K562 (cell line): ENCODE data around the gene SART3. TPM values are rescaled to one million over a fixed set of nuclear protein-coding genes. Genes with fewer than 3 reads are reported as not detected.

Experiments used
- ATAC-seq: fragments of 200-7000 bp; cut with Tn5 transposase; 3 replicates; pipeline ENCODE4 v1.9.1; 2020; ENCODE audit warnings: moderate library complexity
- BruUV-seq: library from RNA; stranded (reverse); fragments of 400-500 nt; replicated peaks from 2 replicates; lab custom pipeline; 2021; lab: Mats Ljungman, UMichigan
- CTCF ChIA-PET: fragments of 300-600 bp; formaldehyde crosslinking; extraction: SDS; loops from one replicate; lab custom pipeline; 2021; ENCODE audit warnings: low intra/inter-chr PET ratio; lab: Yijun Ruan, JAX
- POLR2A ChIA-PET: fragments of 300-600, 350-650 bp; sonication (Branson Sonifier 250); formaldehyde crosslinking; extraction: SDS; loops from one replicate; lab custom pipeline; 2021; ENCODE audit warnings: antibody characterized with exemption, inconsistent platforms; lab: Yijun Ruan, JAX
- DNase-seq, 4 experiments: peaks; one replicate each; pipeline versions ENCODE4 v3.0.0 to v3.0.0-alpha.2; 2011 to 2018; ENCODE audit warnings: low spot score in 3 of 4, mixed read lengths in 3 of 4; ENCODE audit errors: extremely low read depth in 1 of 4
- FAIRE-seq: peaks from 2 replicates; lab custom pipeline; 2011; peaks lifted over from hg19 to GRCh38; lab: Jason Lieb, UNC
- H2AFZ ChIP-seq: 2 replicates; pipeline ENCODE4 v1.6.0; 2011; ENCODE audit warnings: low read depth, low read length, control low read depth, inconsistent platforms
- H3K27ac ChIP-seq: fragments of 200-600 bp; 3 replicates; pipeline ENCODE4 v1.8.0; 2011; ENCODE audit warnings: low read depth, mild to moderate bottlenecking, control low read depth, inconsistent platforms, low read length, moderate library complexity, mixed read lengths; ENCODE audit errors: extremely low read depth
- H3K27me3 ChIP-seq, 2 experiments: fragments of 300-600 bp in 1 of 2; 2 replicates in 1 of 2; 3 replicates in 1 of 2; pipeline versions ENCODE4 v1.6.0 to v1.8.0; 2011; ENCODE audit warnings: inconsistent platforms in 2 of 2, low read length in 2 of 2, mild to moderate bottlenecking in 1 of 2, mixed read lengths in 1 of 2, moderate library complexity in 1 of 2; ENCODE audit not compliant: control insufficient read depth in 2 of 2, insufficient read depth in 2 of 2
- H3K36me3 ChIP-seq: fragments of 300-600 bp; 3 replicates; pipeline ENCODE4 v1.8.0; 2011; ENCODE audit warnings: mild to moderate bottlenecking, low read length, inconsistent platforms; ENCODE audit not compliant: control insufficient read depth, insufficient read depth
- H3K4me1 ChIP-seq, 2 experiments: fragments of 200-600 bp in 1 of 2; replicated peaks in 1 of 2; 2 replicates in 1 of 2; 3 replicates in 1 of 2; pipeline versions ENCODE4 v1.5.1 to v1.8.0; 2011; ENCODE audit warnings: inconsistent platforms in 2 of 2, low read length in 2 of 2, mild to moderate bottlenecking in 1 of 2, mixed read lengths in 1 of 2, moderate library complexity in 1 of 2; ENCODE audit not compliant: control insufficient read depth in 2 of 2, insufficient read depth in 2 of 2
- H3K4me2 ChIP-seq: 2 replicates; pipeline ENCODE4 v1.6.1; 2011; ENCODE audit warnings: low read length, control low read depth, inconsistent platforms, mixed read lengths; ENCODE audit not compliant: insufficient read depth
- H3K4me3 ChIP-seq: fragments of 200-600 bp; sonication (generic), shearing (Covaris generic); 2 replicates; pipeline ENCODE4 v1.5.1; 2016; ENCODE audit warnings: control low read depth, inconsistent platforms
- H3K79me2 ChIP-seq: fragments of 200-600 bp; 3 replicates; pipeline ENCODE4 v1.8.0; 2011; ENCODE audit warnings: low read length, inconsistent platforms; ENCODE audit not compliant: control insufficient read depth, insufficient read depth
- H3K9ac ChIP-seq, 2 experiments: 2 replicates each; pipeline versions ENCODE4 v1.6.0 to v1.6.1; 2011; ENCODE audit warnings: low read depth in 2 of 2, low read length in 2 of 2, control low read depth in 1 of 2, inconsistent platforms in 1 of 2, mild to moderate bottlenecking in 1 of 2, mixed read lengths in 1 of 2; ENCODE audit not compliant: insufficient read depth in 1 of 2
- H3K9me1 ChIP-seq: one replicate; pipeline ENCODE4 v1.6.0; 2011; ENCODE audit warnings: inconsistent platforms, mild to moderate bottlenecking, low read length, moderate library complexity; ENCODE audit not compliant: control insufficient read depth, insufficient read depth
- H3K9me3 ChIP-seq: replicated peaks from 2 replicates; pipeline ENCODE4 v1.5.1; 2011; ENCODE audit warnings: low read depth, low read length, inconsistent platforms; ENCODE audit not compliant: control insufficient read depth, insufficient read depth
- H4K20me1 ChIP-seq: replicated peaks from 2 replicates; pipeline ENCODE4 v1.6.1; 2011; ENCODE audit warnings: low read length, inconsistent platforms, mixed read lengths; ENCODE audit not compliant: control insufficient read depth, insufficient read depth
- BCOR ChIP-seq: fragments of 450-650 bp; IDR thresholded peaks from 2 replicates; pipeline ENCODE4 v1.6.1; 2016
- PHF20 ChIP-seq: fragments of 450-650 bp; IDR thresholded peaks from 2 replicates; pipeline ENCODE4 v1.6.1; 2018; ENCODE audit not compliant: partially characterized antibody
- SNRNP70 ChIP-seq: fragments of 200-400 bp; formaldehyde crosslinking; optimal IDR thresholded peaks from 2 replicates; pipeline ENCODE3; 2017; ENCODE audit warnings: low read depth, low read length
- ZC3H4 ChIP-seq: sonication (generic); formaldehyde crosslinking; IDR thresholded peaks from 2 replicates; pipeline ENCODE4 v1.9.0; 2021; ENCODE audit warnings: missing genetic modification reagents, borderline replicate concordance
- ZNF280B ChIP-seq: fragments of 250-450 bp; sonication (Bioruptor Pico); IDR thresholded peaks from 2 replicates; pipeline ENCODE4 v1.5.1; 2021; ENCODE audit warnings: mild to moderate bottlenecking
- ZNF445 ChIP-seq: fragments of 250-450 bp; sonication (Bioruptor Pico); IDR thresholded peaks from 2 replicates; pipeline ENCODE4 v1.4.0; 2020; ENCODE audit warnings: low read depth, mild to moderate bottlenecking, moderate library complexity
- WGBS: fragments of 100-300 bp; shearing (Covaris generic); methylation state at CpG from one replicate; pipeline ENCODE4 v1.1.6; 2016; ENCODE audit warnings: low coverage, mixed read lengths; ENCODE audit not compliant: insufficient coverage; ENCODE audit errors: missing lambda C conversion rate; 5-methylcytosine and 5-hydroxymethylcytosine counted together
- in situ Hi-C: fragments of 300-500 bp; cut with MboI; formaldehyde crosslinking; loops from 4 replicates; pipeline ENCODE4 v1.15.0; 2018; ENCODE audit warnings: inconsistent platforms, mixed read lengths
- intact Hi-C: fragments of 100-400 bp; cut with micrococcal nuclease; formaldehyde crosslinking; loops from 2 replicates; pipeline ENCODE4 v1.14.2; 2022
- polyA plus RNA-seq, 8 experiments: library from polyadenylated mRNA; depleted of rRNA in 4 of 8; stranded (reverse) in 5 of 8; unstranded in 3 of 8; fragments of >200 nt; fragmentation: Nextera tagmentation in 2 of 8; fragmentation: Illumina TruSeq in 1 of 8; extraction: Ambion mirVana in 2 of 8; extraction: Trizol in 1 of 8; gene quantifications; 2 replicates each; pipeline versions ENCODE4 v1.2.1 to v1.2.3, GENCODE V29; 2011 to 2014; ENCODE audit warnings: inconsistent platforms in 1 of 8, missing spikeins in 1 of 8
- total RNA-seq, 7 experiments: library from RNA; depleted of rRNA in 6 of 7; stranded (reverse); fragments of >200 nt in 6 of 7; fragmentation: Illumina TruSeq in 2 of 7; extraction: Trizol in 2 of 7; gene quantifications; 2 replicates each; pipeline versions ENCODE4 v1.2.1 to v1.2.3, GENCODE V29; 2011 to 2021; ENCODE audit warnings: low replicate concordance in 1 of 7
- TF ChIP-seq, protein P1 (sequence below): sonication (generic); formaldehyde crosslinking; IDR thresholded peaks from 2 replicates; pipeline ENCODE4 v1.5.0; 2020; ENCODE audit warnings: missing genetic modification reagents

SART3 gene
- total and polyA plus RNA-seq, 9 of the 15 experiments (the other 6 are each of a cell fraction or from before 2014, with no cell fraction given) = 8.9 to 167 (median 56.7) TPM

DNA sequence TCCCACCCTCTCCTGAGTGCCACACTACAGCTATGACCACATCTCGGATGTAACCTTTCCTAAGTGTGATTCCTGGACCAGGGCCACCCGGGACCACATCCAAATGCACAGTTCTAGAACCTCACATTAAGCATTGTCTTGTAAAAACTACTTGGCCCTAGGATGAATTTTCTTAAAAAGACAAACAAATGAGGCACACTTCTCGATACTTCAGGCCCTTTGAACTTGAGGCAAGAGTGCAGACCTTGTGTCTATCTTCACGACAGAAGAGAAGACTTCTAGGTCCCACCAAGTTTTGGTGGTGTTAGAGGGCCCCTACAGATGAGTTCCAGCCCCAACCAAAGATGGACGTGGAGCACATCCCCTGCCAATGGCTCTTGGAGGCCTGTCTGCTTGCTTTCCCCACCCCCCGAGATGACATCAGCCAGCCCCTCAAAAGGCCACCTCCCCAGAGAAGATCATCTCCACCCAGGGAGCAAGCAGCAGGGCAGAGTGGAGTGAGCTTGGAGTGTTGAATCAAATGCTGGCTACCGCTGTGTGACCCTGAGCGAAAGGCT, 10.7 kb upstream of the SART3 start:
- POLR2A ChIA-PET = interaction anchor here (1.2 to 2.7 kb wide), 2 partner anchors 11 to 120 kb away, joined by 3 to 15 read pairs; partner anchors contain the start of gene SART3
- in situ Hi-C loops = no loop called here
- CTCF ChIA-PET = no interaction called here
- no peaks in the 10 kb centered on the region for H3K27me3 ChIP-seq
- 22% methylated on average over 8 of the region's 8 CpGs for WGBS
- no peak overlapping the region for H3K9ac ChIP-seq
- no peaks in the 10 kb centered on the region for H3K9me3 ChIP-seq
- peaks cover 23% of the 10 kb centered on the region for H3K36me3 ChIP-seq
- H3K79me2 ChIP-seq = no peaks in the 10 kb centered on the region
- no peaks in the 10 kb centered on the region for H3K4me1 ChIP-seq
- BruUV-seq = no TSS peak
- no peak overlapping the region for H3K4me3 ChIP-seq
- no peak for FAIRE-seq
- intact Hi-C loops = no loop called here
- H4K20me1 ChIP-seq = no peaks in the 10 kb centered on the region
- no peak overlapping the region for H3K27ac ChIP-seq
- TF ChIP-seq ZNF280B = no peak
- no peak for TF ChIP-seq SNRNP70
- no peak for TF ChIP-seq ZC3H4
- TF ChIP-seq, protein P1, sequence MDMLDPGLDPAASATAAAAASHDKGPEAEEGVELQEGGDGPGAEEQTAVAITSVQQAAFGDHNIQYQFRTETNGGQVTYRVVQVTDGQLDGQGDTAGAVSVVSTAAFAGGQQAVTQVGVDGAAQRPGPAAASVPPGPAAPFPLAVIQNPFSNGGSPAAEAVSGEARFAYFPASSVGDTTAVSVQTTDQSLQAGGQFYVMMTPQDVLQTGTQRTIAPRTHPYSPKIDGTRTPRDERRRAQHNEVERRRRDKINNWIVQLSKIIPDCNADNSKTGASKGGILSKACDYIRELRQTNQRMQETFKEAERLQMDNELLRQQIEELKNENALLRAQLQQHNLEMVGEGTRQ (CRISPR knock-in tag) = no peak
- TF ChIP-seq BCOR = 0 out of 2 replicates have a peak, but pooled peaks have one; percentile 60
- TF ChIP-seq ZNF445 (CRISPR knock-in tag) = no peak
- no peak for TF ChIP-seq PHF20
- TF ChIP-seq, all 486 proteins: peak for 1
- Histone ChIP-seq H2AFZ (no peak overlapping the region), H3K9me1 (no peaks in the 10 kb centered on the region), H3K4me2 (no peak overlapping the region)
- ATAC-seq = no peak; the same call in 2 of the 3 replicates
- DNase-seq = no peak
